ENCODE data around the gene FOXR1.

GRCh38 chr11:118984825-118985224 lies 13.3 kb downstream of the FOXR1 start:
- no peak for TF ChIP-seq CTCF (IDR thresholded peaks at IDR 0.05)
- no peak for TF ChIP-seq EP300 (IDR thresholded peaks at IDR 0.05)

All from stomach (tissue), 4 donors.